Measurements from ENCODE around the gene MYO1D.

DNA sequence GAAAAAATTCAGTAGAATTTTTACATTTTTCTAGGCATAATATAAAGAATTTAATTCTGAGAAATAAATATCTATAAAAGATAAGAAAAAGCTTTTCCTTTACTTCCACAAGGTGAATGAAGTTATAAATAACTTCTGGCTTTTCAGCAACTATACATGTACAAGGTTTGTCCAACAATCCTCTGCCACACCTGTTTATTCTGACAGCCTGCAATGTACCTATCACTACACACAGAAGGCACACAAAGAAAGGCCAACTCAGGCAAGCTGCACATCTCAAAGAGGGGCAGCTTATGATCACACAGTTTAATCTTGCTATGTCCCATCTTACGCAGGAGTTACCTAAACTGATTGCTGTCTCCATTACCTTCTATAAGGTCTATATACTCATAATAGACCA lies 120.2 kb downstream of the MYO1D start:
- TF ChIP-seq, protein P1, sequence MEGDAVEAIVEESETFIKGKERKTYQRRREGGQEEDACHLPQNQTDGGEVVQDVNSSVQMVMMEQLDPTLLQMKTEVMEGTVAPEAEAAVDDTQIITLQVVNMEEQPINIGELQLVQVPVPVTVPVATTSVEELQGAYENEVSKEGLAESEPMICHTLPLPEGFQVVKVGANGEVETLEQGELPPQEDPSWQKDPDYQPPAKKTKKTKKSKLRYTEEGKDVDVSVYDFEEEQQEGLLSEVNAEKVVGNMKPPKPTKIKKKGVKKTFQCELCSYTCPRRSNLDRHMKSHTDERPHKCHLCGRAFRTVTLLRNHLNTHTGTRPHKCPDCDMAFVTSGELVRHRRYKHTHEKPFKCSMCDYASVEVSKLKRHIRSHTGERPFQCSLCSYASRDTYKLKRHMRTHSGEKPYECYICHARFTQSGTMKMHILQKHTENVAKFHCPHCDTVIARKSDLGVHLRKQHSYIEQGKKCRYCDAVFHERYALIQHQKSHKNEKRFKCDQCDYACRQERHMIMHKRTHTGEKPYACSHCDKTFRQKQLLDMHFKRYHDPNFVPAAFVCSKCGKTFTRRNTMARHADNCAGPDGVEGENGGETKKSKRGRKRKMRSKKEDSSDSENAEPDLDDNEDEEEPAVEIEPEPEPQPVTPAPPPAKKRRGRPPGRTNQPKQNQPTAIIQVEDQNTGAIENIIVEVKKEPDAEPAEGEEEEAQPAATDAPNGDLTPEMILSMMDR (IDR thresholded peaks at IDR 0.05; ENCODE audit: low read depth, low read length), result no peak
- TF ChIP-seq EZH2phosphoT487 (IDR thresholded peaks at IDR 0.05; ENCODE audit: low read depth), result no peak

Data from OCI-LY3 (cell line).